A673 (cell line): ENCODE data around the gene BACE2.

Experiments
- EZH2 ChIP-seq: fragments of 200-600 bp; sonication (generic); IDR thresholded peaks from 2 replicates; pipeline ENCODE4 v1.6.1; 2017; ENCODE audit warnings: borderline replicate concordance, low read depth, mild to moderate bottlenecking, mixed read lengths, antibody characterized with exemption, low read length; ENCODE audit not compliant: poor library complexity, severe bottlenecking
- TF ChIP-seq, protein P1 (sequence below): fragments of 300-800, 200-600 bp; sonication (generic); conservative IDR thresholded peaks from 2 replicates; pipeline ENCODE4 v1.5.1; 2017; ENCODE audit warnings: low read depth, mild to moderate bottlenecking, antibody characterized with exemption, low read length, moderate library complexity, mixed read lengths

DNA sequence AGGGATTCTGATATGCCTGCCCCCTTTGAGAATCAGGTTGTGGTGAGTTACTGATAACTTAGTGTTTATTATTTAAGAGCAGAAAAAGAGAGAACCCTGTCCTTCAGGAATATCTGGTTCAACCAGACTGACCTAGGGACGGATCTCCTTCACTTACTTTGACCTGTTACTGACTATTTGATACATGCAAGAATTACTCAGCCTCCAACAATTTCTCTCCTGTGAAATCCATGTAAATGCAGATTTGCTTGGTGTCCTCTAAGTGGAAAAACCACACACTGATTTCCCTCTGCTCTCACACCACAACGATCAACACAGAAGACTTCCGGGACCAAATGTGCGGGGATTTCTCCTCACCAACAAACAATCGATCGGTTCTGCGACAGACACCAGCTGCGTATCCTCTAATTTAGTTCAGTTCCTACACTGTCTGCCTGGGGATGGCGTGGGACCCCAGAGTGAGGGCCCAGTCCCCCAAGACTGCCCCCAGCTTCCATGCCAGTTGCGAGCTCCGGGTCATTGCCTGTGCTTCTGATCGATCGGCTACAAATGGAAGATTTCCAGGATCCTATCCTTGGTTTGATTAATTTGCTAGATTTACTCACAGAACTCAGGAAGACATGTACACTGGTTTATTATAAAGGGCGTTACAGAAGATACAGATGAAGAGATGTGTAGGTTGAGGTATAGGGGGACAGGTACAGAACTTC lies 51.7 kb downstream of the BACE2 start:
- TF ChIP-seq, protein P1, sequence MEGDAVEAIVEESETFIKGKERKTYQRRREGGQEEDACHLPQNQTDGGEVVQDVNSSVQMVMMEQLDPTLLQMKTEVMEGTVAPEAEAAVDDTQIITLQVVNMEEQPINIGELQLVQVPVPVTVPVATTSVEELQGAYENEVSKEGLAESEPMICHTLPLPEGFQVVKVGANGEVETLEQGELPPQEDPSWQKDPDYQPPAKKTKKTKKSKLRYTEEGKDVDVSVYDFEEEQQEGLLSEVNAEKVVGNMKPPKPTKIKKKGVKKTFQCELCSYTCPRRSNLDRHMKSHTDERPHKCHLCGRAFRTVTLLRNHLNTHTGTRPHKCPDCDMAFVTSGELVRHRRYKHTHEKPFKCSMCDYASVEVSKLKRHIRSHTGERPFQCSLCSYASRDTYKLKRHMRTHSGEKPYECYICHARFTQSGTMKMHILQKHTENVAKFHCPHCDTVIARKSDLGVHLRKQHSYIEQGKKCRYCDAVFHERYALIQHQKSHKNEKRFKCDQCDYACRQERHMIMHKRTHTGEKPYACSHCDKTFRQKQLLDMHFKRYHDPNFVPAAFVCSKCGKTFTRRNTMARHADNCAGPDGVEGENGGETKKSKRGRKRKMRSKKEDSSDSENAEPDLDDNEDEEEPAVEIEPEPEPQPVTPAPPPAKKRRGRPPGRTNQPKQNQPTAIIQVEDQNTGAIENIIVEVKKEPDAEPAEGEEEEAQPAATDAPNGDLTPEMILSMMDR = no peak
- no peak for TF ChIP-seq EZH2
